HEK293T (cell line): ENCODE results near the gene SVOP.

ENCODE experiments used
- CTCF ChIA-PET: fragments of 350-600 bp; formaldehyde crosslinking; extraction: SDS; loops from one replicate; lab custom pipeline; 2021; ENCODE audit warnings: antibody characterized with exemption, inconsistent platforms; lab: Yijun Ruan, JAX
- POLR2A ChIA-PET: fragments of 350-600 bp; formaldehyde crosslinking; extraction: SDS; loops from one replicate; lab custom pipeline; 2020; ENCODE audit warnings: antibody characterized with exemption, inconsistent platforms; lab: Yijun Ruan, JAX
- DNase-seq: peaks from one replicate; pipeline ENCODE4 v3.0.0; 2012; ENCODE audit warnings: mixed read lengths; ENCODE audit errors: extremely low spot score
- ARNT ChIP-seq: fragments of 450-650 bp; IDR thresholded peaks from 2 replicates; pipeline ENCODE4 v1.6.1; 2017; ENCODE audit warnings: mild to moderate bottlenecking
- BHLHE40 ChIP-seq: fragments of 450-650 bp; IDR thresholded peaks from 2 replicates; pipeline ENCODE4 v1.6.1; 2016; ENCODE audit warnings: mild to moderate bottlenecking, moderate library complexity, borderline replicate concordance
- CTBP1 ChIP-seq: fragments of 450-650 bp; IDR thresholded peaks from 2 replicates; pipeline ENCODE4 v1.6.1; 2016; ENCODE audit warnings: borderline replicate concordance
- ELF4 ChIP-seq: fragments of 450-650 bp; IDR thresholded peaks from 2 replicates; pipeline ENCODE4 v1.6.1; 2017; ENCODE audit warnings: antibody characterized with exemption
- FOXA1 ChIP-seq: fragments of 450-650 bp; IDR thresholded peaks from 2 replicates; pipeline ENCODE4 v1.6.1; 2016; ENCODE audit warnings: mild to moderate bottlenecking
- FOXK2 ChIP-seq: fragments of 450-650 bp; IDR thresholded peaks from 2 replicates; pipeline ENCODE4 v1.6.1; 2016; ENCODE audit warnings: mild to moderate bottlenecking
- FOXM1 ChIP-seq: fragments of 450-650 bp; IDR thresholded peaks from 2 replicates; pipeline ENCODE4 v1.6.1; 2017; ENCODE audit warnings: mild to moderate bottlenecking, borderline replicate concordance
- HDGF ChIP-seq: fragments of 450-650 bp; IDR thresholded peaks from 2 replicates; pipeline ENCODE4 v1.6.1; 2017; ENCODE audit warnings: antibody characterized with exemption, borderline replicate concordance
- L3MBTL2 ChIP-seq: fragments of 450-650 bp; conservative IDR thresholded peaks from 2 replicates; pipeline ENCODE4 v1.6.1; 2016; ENCODE audit warnings: mild to moderate bottlenecking
- LEF1 ChIP-seq: fragments of 450-650 bp; IDR thresholded peaks from 2 replicates; pipeline ENCODE4 v1.6.1; 2017; ENCODE audit warnings: mild to moderate bottlenecking, borderline replicate concordance
- NFRKB ChIP-seq: fragments of 450-650 bp; IDR thresholded peaks from 2 replicates; pipeline ENCODE4 v1.6.1; 2016; ENCODE audit warnings: mild to moderate bottlenecking, moderate library complexity
- PKNOX1 ChIP-seq: fragments of 450-650 bp; IDR thresholded peaks from 2 replicates; pipeline ENCODE4 v1.6.1; 2016
- SP1 ChIP-seq: fragments of 450-650 bp; IDR thresholded peaks from 2 replicates; pipeline ENCODE4 v1.6.1; 2017
- SUZ12 ChIP-seq: fragments of 450-650 bp; IDR thresholded peaks from 2 replicates; pipeline ENCODE4 v1.6.1; 2016; ENCODE audit warnings: mild to moderate bottlenecking
- TARDBP ChIP-seq: fragments of 450-650 bp; IDR thresholded peaks from 2 replicates; pipeline ENCODE4 v1.6.1; 2016
- ZNF384 ChIP-seq: fragments of 450-650 bp; IDR thresholded peaks from 2 replicates; pipeline ENCODE4 v1.6.1; 2016

The SVOP gene

DNA sequence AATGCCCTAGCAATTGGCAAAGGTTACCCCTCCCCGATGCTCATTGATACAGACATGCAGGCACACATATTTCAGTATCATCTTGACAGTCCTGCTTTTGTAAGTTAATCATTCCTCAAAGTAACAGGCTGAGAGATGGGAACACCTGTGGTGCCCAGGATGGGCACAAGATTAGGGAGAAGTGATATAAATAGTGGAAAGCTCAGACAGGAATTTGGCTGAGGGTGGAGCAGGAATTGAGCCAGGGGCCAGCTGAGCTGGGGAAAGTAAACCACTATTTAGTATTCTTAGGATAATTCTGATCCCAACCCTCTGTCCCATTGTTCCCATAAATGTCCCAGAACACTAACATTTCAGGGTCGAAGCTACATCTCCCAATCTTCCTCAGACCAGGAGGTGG lies 102.7 kb downstream of the SVOP start:
- CTCF ChIA-PET: no interaction called here
- POLR2A ChIA-PET: no interaction called here
- TF ChIP-seq ZNF384 (no peak), LEF1 (no peak), FOXA1 (no peak), SUZ12 (no peak)
- DNase-seq: no peak

GRCh38 chr12:108916336-108916735 lies 104.5 kb downstream of the SVOP start:
- TF ChIP-seq FOXK2 (no peak), NFRKB (no peak), FOXA1 (no peak), PKNOX1 (no peak), TARDBP (no peak), LEF1 (no peak), ZNF384 (no peak)
- POLR2A ChIA-PET: no interaction called here
- no peak for DNase-seq
- CTCF ChIA-PET: no interaction called here

DNA sequence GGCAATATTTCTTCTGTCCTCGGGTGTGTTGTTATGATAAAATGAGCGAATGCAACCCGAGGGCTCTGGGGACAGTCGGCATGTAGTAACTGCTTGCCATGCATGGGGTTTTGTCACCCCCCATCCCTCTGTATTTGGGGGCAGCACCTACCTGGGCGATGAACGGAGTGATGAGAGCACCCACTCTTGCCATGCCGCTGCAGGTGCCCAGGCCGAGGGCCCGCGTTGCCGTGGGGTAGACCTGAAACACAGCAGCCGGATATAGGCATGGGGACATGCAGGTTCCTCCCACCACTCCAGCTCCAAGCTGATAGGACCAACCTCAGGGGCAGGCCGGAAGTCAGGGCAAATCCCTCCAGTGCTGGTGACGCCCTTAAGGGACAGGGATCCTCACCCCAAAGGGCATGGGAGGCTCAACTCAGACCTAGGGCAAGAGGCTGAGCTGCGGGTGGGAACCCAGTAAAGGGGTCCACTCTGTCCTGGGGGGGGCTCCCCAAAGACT lies 105.2 kb downstream of the SVOP start:
- CTCF ChIA-PET: no interaction called here
- TF ChIP-seq PKNOX1 (no peak), FOXM1 (no peak), SP1 (no peak), NFRKB (no peak), L3MBTL2 (no peak), FOXK2 (no peak), ELF4 (no peak), ARNT (no peak), SUZ12 (no peak), TARDBP (no peak), FOXA1 (no peak), LEF1 (no peak), ZNF384 (no peak), CTBP1 (no peak), BHLHE40 (no peak), HDGF (no peak)
- DNase-seq: no peak
- POLR2A ChIA-PET: no interaction called here

DNA sequence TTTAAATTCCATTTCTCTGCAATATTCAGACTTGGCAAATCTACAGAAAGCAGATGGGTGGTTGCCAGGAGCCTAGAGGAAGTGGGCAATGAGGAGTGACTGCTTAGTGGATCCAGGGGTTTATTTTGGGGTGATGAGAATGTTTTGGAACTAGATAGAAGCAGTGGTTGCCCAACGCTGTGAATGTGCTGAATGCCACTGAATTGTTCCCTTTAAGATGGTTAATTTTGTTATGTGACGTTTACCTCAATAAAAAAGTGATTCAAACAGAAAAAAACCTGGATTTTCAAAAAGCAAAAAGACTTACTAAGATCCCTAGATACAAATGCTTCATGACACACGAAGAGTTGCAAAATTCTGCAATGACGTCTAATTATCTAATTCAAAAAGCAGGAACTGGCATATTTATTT lies 106.7 kb downstream of the SVOP start:
- ChIA-PET POLR2A (no interaction called here), CTCF (no interaction called here)
- DNase-seq: no peak
- TF ChIP-seq LEF1 (no peak), FOXA1 (no peak), ZNF384 (no peak), L3MBTL2 (no peak), NFRKB (no peak), SP1 (no peak), HDGF (no peak), ARNT (no peak), PKNOX1 (no peak), TARDBP (no peak), FOXM1 (no peak), FOXK2 (no peak), BHLHE40 (no peak), CTBP1 (no peak), ELF4 (no peak)

GRCh38 chr12:108912361-108912760 lies 108.5 kb downstream of the SVOP start:
- CTCF ChIA-PET: no interaction called here
- POLR2A ChIA-PET: no interaction called here
- TF ChIP-seq SP1: no peak
- no peak for TF ChIP-seq CTBP1
- TF ChIP-seq FOXA1: no peak
- TF ChIP-seq L3MBTL2: no peak
- TF ChIP-seq ZNF384: no peak
- TF ChIP-seq ELF4: no peak
- no peak for TF ChIP-seq TARDBP
- TF ChIP-seq HDGF: no peak
- TF ChIP-seq SUZ12: no peak
- TF ChIP-seq NFRKB: no peak
- TF ChIP-seq LEF1: no peak
- no peak for DNase-seq

- no peak for DNase-seq
- TF ChIP-seq FOXA1 (no peak), FOXM1 (no peak), FOXK2 (no peak), SUZ12 (no peak), SP1 (no peak), BHLHE40 (no peak), HDGF (no peak), LEF1 (no peak)
- CTCF ChIA-PET: no interaction called here
- POLR2A ChIA-PET: no interaction called here
These were observed 109.0 kb downstream of the SVOP start for GRCh38 chr12:108911915-108912314.

DNA sequence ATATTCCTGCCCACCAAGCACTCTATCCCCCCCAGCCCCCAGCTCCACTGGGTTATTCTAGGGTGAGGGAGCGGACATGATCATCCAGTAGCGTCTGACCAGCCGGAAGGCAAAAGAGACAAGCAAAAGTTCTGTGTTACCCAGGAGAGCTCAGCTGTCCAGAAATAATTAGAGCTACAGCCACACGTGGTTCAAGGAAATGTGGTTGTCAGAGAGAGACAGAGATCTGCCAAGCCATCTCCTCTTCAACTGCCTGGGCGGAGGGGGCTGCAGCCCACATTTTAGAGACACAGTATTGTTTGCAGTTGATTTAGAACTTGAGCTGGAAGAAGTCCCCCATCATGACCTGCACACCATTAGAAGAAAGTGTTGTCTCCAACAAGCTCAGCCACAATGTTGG lies 110.5 kb downstream of the SVOP start:
- CTCF ChIA-PET: no interaction called here
- TF ChIP-seq SUZ12 (no peak), ZNF384 (no peak), ARNT (no peak), LEF1 (no peak), ELF4 (no peak), NFRKB (no peak), FOXM1 (no peak), FOXA1 (no peak), SP1 (no peak), TARDBP (no peak), FOXK2 (no peak), HDGF (no peak), BHLHE40 (no peak), CTBP1 (no peak), L3MBTL2 (no peak), PKNOX1 (no peak)

More for the DNA sequence above, 110.5 kb downstream of the SVOP start:
- no peak for DNase-seq
- POLR2A ChIA-PET: no interaction called here
